GM18505 (cell line): ENCODE measurements around the gene UXS1.
"Not testable (repeated sequence)": the region's sequence is repeated elsewhere in the genome, so short reads cannot be mapped to it uniquely, and the experiment has no call there.

ENCODE experiments used
- ATAC-seq: cut with Tn5 transposase; IDR thresholded peaks from one replicate; pipeline ENCODE4 v1.9.1; 2021; ENCODE audit not compliant: unreplicated experiment
- POLR2A ChIP-seq: IDR thresholded peaks from 4 replicates; pipeline ENCODE4 v1.6.1; 2011; ENCODE audit warnings: borderline replicate concordance; ENCODE audit not compliant: insufficient read depth, insufficient read length; ENCODE audit errors: extremely low read depth

UXS1 gene

GRCh38 chr2:106193977-106194778 is at the start of gene UXS1:
TSS of gene UXS1 (minus strand) at chr2:106194301. CDS start at chr2:106194241, 60 bp downstream.
- ATAC-seq, result peak; percentile 72
- TF ChIP-seq POLR2A, result peak; percentile 84

GRCh38 chr2:106239491-106239890 is 45.4 kb upstream of the UXS1 start:
- ATAC-seq, result not testable (repeated sequence)

GRCh38 chr2:106235392-106235791 is 41.3 kb upstream of the UXS1 start:
- ATAC-seq, result not testable (repeated sequence)

GRCh38 chr2:106233350-106233706 is 39.2 kb upstream of the UXS1 start:
- TF ChIP-seq POLR2A, result no peak
- ATAC-seq, result no peak

- ATAC-seq, result no peak
- no peak for TF ChIP-seq POLR2A
These were observed 38.7 kb upstream of the UXS1 start for GRCh38 chr2:106232638-106233349.

GRCh38 chr2:106223347-106223746 is 29.2 kb upstream of the UXS1 start:
- ATAC-seq, result no peak
- no peak for TF ChIP-seq POLR2A

GRCh38 chr2:106222057-106222456 is 28.0 kb upstream of the UXS1 start:
- not testable (repeated sequence) for ATAC-seq

GRCh38 chr2:106219813-106220212 is 25.7 kb upstream of the UXS1 start:
- no peak for ATAC-seq
- TF ChIP-seq POLR2A, result no peak

- ATAC-seq, result not testable (repeated sequence)
These were observed 25.1 kb upstream of the UXS1 start for GRCh38 chr2:106219157-106219556.

- ATAC-seq, result no peak
- TF ChIP-seq POLR2A, result no peak
These were observed 14.8 kb upstream of the UXS1 start for GRCh38 chr2:106208874-106209273.

GRCh38 chr2:106208399-106208798 is 14.3 kb upstream of the UXS1 start:
- no peak for TF ChIP-seq POLR2A
- ATAC-seq, result no peak

- no peak for ATAC-seq
- no peak for TF ChIP-seq POLR2A
These were observed 13.1 kb upstream of the UXS1 start for GRCh38 chr2:106207246-106207645.

- no peak for TF ChIP-seq POLR2A
- no peak for ATAC-seq
These were observed 11.4 kb upstream of the UXS1 start for GRCh38 chr2:106205488-106205887.

- not testable (repeated sequence) for ATAC-seq
These were observed 10.4 kb upstream of the UXS1 start for GRCh38 chr2:106204551-106204950.

- no peak for TF ChIP-seq POLR2A
- ATAC-seq, result no peak
These were observed 7.6 kb upstream of the UXS1 start for GRCh38 chr2:106201661-106202060.
